GM19452 (cell line): ENCODE results near the gene KCNAB2.

ENCODE experiments used
- ATAC-seq: cut with Tn5 transposase; IDR thresholded peaks from one replicate; pipeline ENCODE4 v1.9.1; 2021; ENCODE audit not compliant: unreplicated experiment

KCNAB2 gene

GRCh38 chr1:6045561-6045960 lies at the start of gene KCNAB2:
Gene KCNAB2, plus strand, starts transcription at chr1:6045888. Its CDS starts 5,649 bp downstream, at chr1:6051537.
- ATAC-seq = no peak

GRCh38 chr1:5996641-5997270 lies 48.9 kb upstream of the KCNAB2 start:
- ATAC-seq = no peak

- ATAC-seq = no peak
Measured at GRCh38 chr1:5997316-5997715, 48.4 kb upstream of the KCNAB2 start.

GRCh38 chr1:5998051-5998905 lies 47.4 kb upstream of the KCNAB2 start:
- no peak for ATAC-seq

- ATAC-seq = no peak
Measured at GRCh38 chr1:5998906-5999301, 46.8 kb upstream of the KCNAB2 start.

GRCh38 chr1:5999711-6000443 lies 45.8 kb upstream of the KCNAB2 start:
- no peak for ATAC-seq

GRCh38 chr1:6000444-6001288 lies 45.0 kb upstream of the KCNAB2 start:
- no peak for ATAC-seq

- no peak for ATAC-seq
Measured at GRCh38 chr1:6001992-6002576, 43.6 kb upstream of the KCNAB2 start.

- no peak for ATAC-seq
Measured at GRCh38 chr1:6002714-6003501, 42.8 kb upstream of the KCNAB2 start.

- ATAC-seq = no peak
Measured at GRCh38 chr1:6003568-6004411, 41.9 kb upstream of the KCNAB2 start.

- no peak for ATAC-seq
Measured at GRCh38 chr1:6004412-6005123, 41.1 kb upstream of the KCNAB2 start.

- ATAC-seq = no peak
Measured at GRCh38 chr1:6005276-6005917, 40.3 kb upstream of the KCNAB2 start.

GRCh38 chr1:6006882-6007281 lies 38.8 kb upstream of the KCNAB2 start:
- no peak for ATAC-seq

- ATAC-seq = no peak
Measured at GRCh38 chr1:6007318-6008083, 38.2 kb upstream of the KCNAB2 start.

- ATAC-seq = no peak
Measured at GRCh38 chr1:6008084-6008415, 37.6 kb upstream of the KCNAB2 start.

GRCh38 chr1:6008696-6009095 lies 37.0 kb upstream of the KCNAB2 start:
- no peak for ATAC-seq
